ENCODE measurements around the gene HFE.

Gene HFE

GRCh38 chr6:26141378-26141904 lies 54.2 kb downstream of the HFE start:
- no peak for DNase-seq

GRCh38 chr6:26142026-26142425 lies 54.8 kb downstream of the HFE start:
- no peak for DNase-seq

Measured in CD4-positive, alpha-beta T cell treated with Interferon gamma for 1 hour (primary cell).